ENCODE results near the gene PTPN13.

PTPN13 gene

GRCh38 chr4:86821151-86821550 is 227.0 kb downstream of the PTPN13 start:
- Histone ChIP-seq H3K27ac (replicated peaks; ENCODE audit: low read length) (no peak overlapping the region), H3K18ac (ENCODE audit: low read length) (no peak overlapping the region), H3K36me3 (replicated peaks in 1 of 2; ENCODE audit: control insufficient read depth in 2 of 2, insufficient read depth in 2 of 2, low read length in 2 of 2) (peaks cover 0 to 18% of the 10 kb centered on the region in 2 donors), H2BK120ac (ENCODE audit: low read depth, low read length) (no peak overlapping the region), H2BK5ac (ENCODE audit: low read length) (no peak overlapping the region), H2AK5ac (ENCODE audit: low read depth, low read length) (no peak overlapping the region), H2AFZ (ENCODE audit: low read length) (no peak overlapping the region), H2BK12ac (ENCODE audit: low read length) (no peak overlapping the region), H3K9me3 (replicated peaks in 1 of 2; ENCODE audit: control insufficient read depth in 2 of 2, insufficient read depth in 1 of 2, low read depth in 1 of 2, low read length in 2 of 2) (peaks cover 0 to 4% of the 10 kb centered on the region in 2 donors), H4K91ac (ENCODE audit: low read depth, low read length, poor library complexity) (no peak overlapping the region), H3K4me3 (ENCODE audit: low read length in 2 of 2) (no peak overlapping the region), H3K4ac (ENCODE audit: low read length) (no peak overlapping the region), H3K14ac (ENCODE audit: low read length) (no peak overlapping the region), H3K79me1 (ENCODE audit: low read depth, low read length) (no peaks in the 10 kb centered on the region), H3K9ac (ENCODE audit: low read depth, low read length, poor library complexity) (no peak overlapping the region), H3K4me2 (ENCODE audit: insufficient read depth, low read length, poor library complexity, severe bottlenecking) (no peak overlapping the region), H3K4me1 (ENCODE audit: control insufficient read depth in 2 of 2, insufficient read depth in 1 of 2, low read depth in 1 of 2, low read length in 2 of 2) (peaks cover 0 to 4% of the 10 kb centered on the region in 2 donors), H2BK15ac (ENCODE audit: low read length) (no peak overlapping the region), H4K8ac (ENCODE audit: low read depth, low read length) (no peak overlapping the region), H3K27me3 (ENCODE audit: control insufficient read depth in 3 of 3, insufficient read depth in 3 of 3, low read depth in 1 of 3, low read length in 3 of 3) (no peaks in the 10 kb centered on the region), H3K23ac (ENCODE audit: low read depth, low read length, poor library complexity) (no peak overlapping the region)
- DNase-seq (ENCODE audit: low spot score), result no peak
- no CpG with 5 or more reads among the region's 1 CpG for WGBS, 2 donors (ENCODE audit: extremely low coverage in 2 of 2, insufficient read length in 2 of 2, insufficient replicate concordance in 1 of 2)

GRCh38 chr4:86822136-86822535 is 228.0 kb downstream of the PTPN13 start:
- Histone ChIP-seq H2BK5ac (ENCODE audit: low read length) (no peak overlapping the region), H2BK12ac (ENCODE audit: low read length) (no peak overlapping the region), H3K27me3 (ENCODE audit: control insufficient read depth in 3 of 3, insufficient read depth in 3 of 3, low read depth in 1 of 3, low read length in 3 of 3) (no peaks in the 10 kb centered on the region), H4K8ac (ENCODE audit: low read depth, low read length) (no peak overlapping the region), H2BK120ac (ENCODE audit: low read depth, low read length) (no peak overlapping the region), H3K4me3 (ENCODE audit: low read length in 2 of 2) (no peak overlapping the region), H3K27ac (replicated peaks; ENCODE audit: low read length) (no peak overlapping the region), H3K4ac (ENCODE audit: low read length) (no peak overlapping the region), H3K18ac (ENCODE audit: low read length) (no peak overlapping the region), H3K9me3 (replicated peaks in 1 of 2; ENCODE audit: control insufficient read depth in 2 of 2, insufficient read depth in 1 of 2, low read depth in 1 of 2, low read length in 2 of 2) (no peaks in the 10 kb centered on the region), H3K79me1 (ENCODE audit: low read depth, low read length) (no peaks in the 10 kb centered on the region), H3K4me1 (ENCODE audit: control insufficient read depth in 2 of 2, insufficient read depth in 1 of 2, low read depth in 1 of 2, low read length in 2 of 2) (peaks cover 0 to 4% of the 10 kb centered on the region in 2 donors), H3K36me3 (replicated peaks in 1 of 2; ENCODE audit: control insufficient read depth in 2 of 2, insufficient read depth in 2 of 2, low read length in 2 of 2) (peaks cover 0 to 9% of the 10 kb centered on the region in 2 donors), H3K23ac (ENCODE audit: low read depth, low read length, poor library complexity) (no peak overlapping the region), H2BK15ac (ENCODE audit: low read length) (no peak overlapping the region), H3K14ac (ENCODE audit: low read length) (no peak overlapping the region), H4K91ac (ENCODE audit: low read depth, low read length, poor library complexity) (no peak overlapping the region), H2AK5ac (ENCODE audit: low read depth, low read length) (no peak overlapping the region), H3K4me2 (ENCODE audit: insufficient read depth, low read length, poor library complexity, severe bottlenecking) (no peak overlapping the region), H3K9ac (ENCODE audit: low read depth, low read length, poor library complexity) (no peak overlapping the region), H2AFZ (ENCODE audit: low read length) (no peak overlapping the region)
- DNase-seq (ENCODE audit: low spot score), result no peak
- no CpG with 5 or more reads among the region's 2 CpGs for WGBS, 2 donors (ENCODE audit: extremely low coverage in 2 of 2, insufficient read length in 2 of 2, insufficient replicate concordance in 1 of 2)

GRCh38 chr4:86825511-86825910 is 231.4 kb downstream of the PTPN13 start:
- H3K79me1 ChIP-seq (ENCODE audit: low read depth, low read length), result no peaks in the 10 kb centered on the region
- H2AK5ac ChIP-seq (ENCODE audit: low read depth, low read length), result no peak overlapping the region
- no peaks in the 10 kb centered on the region for H3K4me1 ChIP-seq (ENCODE audit: control insufficient read depth in 2 of 2, insufficient read depth in 1 of 2, low read depth in 1 of 2, low read length in 2 of 2)
- H4K91ac ChIP-seq (ENCODE audit: low read depth, low read length, poor library complexity), result no peak overlapping the region
- H4K8ac ChIP-seq (ENCODE audit: low read depth, low read length), result no peak overlapping the region
- H2BK5ac ChIP-seq (ENCODE audit: low read length), result no peak overlapping the region
- H3K4ac ChIP-seq (ENCODE audit: low read length), result no peak overlapping the region
- H3K36me3 ChIP-seq (replicated peaks in 1 of 2; ENCODE audit: control insufficient read depth in 2 of 2, insufficient read depth in 2 of 2, low read length in 2 of 2), result no peaks in the 10 kb centered on the region
- H3K14ac ChIP-seq (ENCODE audit: low read length), result no peak overlapping the region
- no peak overlapping the region for H3K18ac ChIP-seq (ENCODE audit: low read length)
- no peak overlapping the region for H2BK120ac ChIP-seq (ENCODE audit: low read depth, low read length)
- H3K23ac ChIP-seq (ENCODE audit: low read depth, low read length, poor library complexity), result no peak overlapping the region
- H2AFZ ChIP-seq (ENCODE audit: low read length), result no peak overlapping the region
- H2BK15ac ChIP-seq (ENCODE audit: low read length), result no peak overlapping the region
- H2BK12ac ChIP-seq (ENCODE audit: low read length), result no peak overlapping the region
- no peak overlapping the region for H3K4me2 ChIP-seq (ENCODE audit: insufficient read depth, low read length, poor library complexity, severe bottlenecking)
- WGBS, 2 donors (ENCODE audit: extremely low coverage in 2 of 2, insufficient read length in 2 of 2, insufficient replicate concordance in 1 of 2), result no CpG with 5 or more reads among the region's 3 CpGs
- H3K4me3 ChIP-seq (ENCODE audit: low read length in 2 of 2), result no peak overlapping the region
- H3K9me3 ChIP-seq (replicated peaks in 1 of 2; ENCODE audit: control insufficient read depth in 2 of 2, insufficient read depth in 1 of 2, low read depth in 1 of 2, low read length in 2 of 2), result no peaks in the 10 kb centered on the region
- H3K27ac ChIP-seq (replicated peaks; ENCODE audit: low read length), result no peak overlapping the region
- no peak for DNase-seq (ENCODE audit: low spot score)
- no peaks in the 10 kb centered on the region for H3K27me3 ChIP-seq (ENCODE audit: control insufficient read depth in 3 of 3, insufficient read depth in 3 of 3, low read depth in 1 of 3, low read length in 3 of 3)
- no peak overlapping the region for H3K9ac ChIP-seq (ENCODE audit: low read depth, low read length, poor library complexity)

GRCh38 chr4:86831262-86832130 is 237.4 kb downstream of the PTPN13 start:
- no peak overlapping the region for H3K27ac ChIP-seq (replicated peaks; ENCODE audit: low read length)
- WGBS, 2 donors (ENCODE audit: extremely low coverage in 2 of 2, insufficient read length in 2 of 2, insufficient replicate concordance in 1 of 2), result no CpG with 5 or more reads among the region's 5 CpGs
- H3K4me1 ChIP-seq (ENCODE audit: control insufficient read depth in 2 of 2, insufficient read depth in 1 of 2, low read depth in 1 of 2, low read length in 2 of 2), result peaks cover 0 to 2% of the 10 kb centered on the region in 2 donors

More at GRCh38 chr4:86831262-86832130, 237.4 kb downstream of the PTPN13 start:
- Histone ChIP-seq H2AFZ (ENCODE audit: low read length) (peak overlapping the region; percentile 42), H3K4me2 (ENCODE audit: insufficient read depth, low read length, poor library complexity, severe bottlenecking) (no peak overlapping the region), H4K91ac (ENCODE audit: low read depth, low read length, poor library complexity) (no peak overlapping the region), H2BK120ac (ENCODE audit: low read depth, low read length) (no peak overlapping the region), H2BK15ac (ENCODE audit: low read length) (no peak overlapping the region), H2BK5ac (ENCODE audit: low read length) (no peak overlapping the region), H3K79me1 (ENCODE audit: low read depth, low read length) (no peaks in the 10 kb centered on the region), H3K27me3 (ENCODE audit: control insufficient read depth in 3 of 3, insufficient read depth in 3 of 3, low read depth in 1 of 3, low read length in 3 of 3) (no peaks in the 10 kb centered on the region), H3K9ac (ENCODE audit: low read depth, low read length, poor library complexity) (no peak overlapping the region), H3K9me3 (replicated peaks in 1 of 2; ENCODE audit: control insufficient read depth in 2 of 2, insufficient read depth in 1 of 2, low read depth in 1 of 2, low read length in 2 of 2) (peaks cover 0 to 2% of the 10 kb centered on the region in 2 donors), H3K18ac (ENCODE audit: low read length) (no peak overlapping the region), H4K8ac (ENCODE audit: low read depth, low read length) (no peak overlapping the region), H3K36me3 (replicated peaks in 1 of 2; ENCODE audit: control insufficient read depth in 2 of 2, insufficient read depth in 2 of 2, low read length in 2 of 2) (no peaks in the 10 kb centered on the region), H3K4ac (ENCODE audit: low read length) (no peak overlapping the region), H3K4me3 (ENCODE audit: low read length in 2 of 2) (no peak overlapping the region), H2BK12ac (ENCODE audit: low read length) (no peak overlapping the region), H2AK5ac (ENCODE audit: low read depth, low read length) (no peak overlapping the region), H3K14ac (ENCODE audit: low read length) (no peak overlapping the region), H3K23ac (ENCODE audit: low read depth, low read length, poor library complexity) (no peak overlapping the region)
- DNase-seq (ENCODE audit: low spot score), result no peak

Data from neuronal stem cell (in vitro differentiated cells).